ENCODE results near the gene GRIN2A. TPM values are rescaled to one million over a fixed set of nuclear protein-coding genes. Genes with fewer than 3 reads are reported as not detected.

GRIN2A gene
- total RNA-seq, 1 donor from 2014 or later = not detected

GRCh38 chr16:10103118-10103517 is 79.1 kb downstream of the GRIN2A start:
- Mint-ChIP-seq H3K27ac (ENCODE audit: unreplicated experiment) (no peak overlapping the region), H3K9me3 (ENCODE audit: low read depth) (peaks cover 24% of the 10 kb centered on the region), H3K4me3 (ENCODE audit: unreplicated experiment) (no peak overlapping the region), H3K27me3 (ENCODE audit: low read depth) (no peaks in the 10 kb centered on the region), H3K4me1 (ENCODE audit: low read depth) (no peaks in the 10 kb centered on the region), H3K36me3 (ENCODE audit: low read depth) (no peaks in the 10 kb centered on the region)
- no peak for DNase-seq (ENCODE audit: low spot score)
- TF ChIP-seq, protein P1, sequence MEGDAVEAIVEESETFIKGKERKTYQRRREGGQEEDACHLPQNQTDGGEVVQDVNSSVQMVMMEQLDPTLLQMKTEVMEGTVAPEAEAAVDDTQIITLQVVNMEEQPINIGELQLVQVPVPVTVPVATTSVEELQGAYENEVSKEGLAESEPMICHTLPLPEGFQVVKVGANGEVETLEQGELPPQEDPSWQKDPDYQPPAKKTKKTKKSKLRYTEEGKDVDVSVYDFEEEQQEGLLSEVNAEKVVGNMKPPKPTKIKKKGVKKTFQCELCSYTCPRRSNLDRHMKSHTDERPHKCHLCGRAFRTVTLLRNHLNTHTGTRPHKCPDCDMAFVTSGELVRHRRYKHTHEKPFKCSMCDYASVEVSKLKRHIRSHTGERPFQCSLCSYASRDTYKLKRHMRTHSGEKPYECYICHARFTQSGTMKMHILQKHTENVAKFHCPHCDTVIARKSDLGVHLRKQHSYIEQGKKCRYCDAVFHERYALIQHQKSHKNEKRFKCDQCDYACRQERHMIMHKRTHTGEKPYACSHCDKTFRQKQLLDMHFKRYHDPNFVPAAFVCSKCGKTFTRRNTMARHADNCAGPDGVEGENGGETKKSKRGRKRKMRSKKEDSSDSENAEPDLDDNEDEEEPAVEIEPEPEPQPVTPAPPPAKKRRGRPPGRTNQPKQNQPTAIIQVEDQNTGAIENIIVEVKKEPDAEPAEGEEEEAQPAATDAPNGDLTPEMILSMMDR (IDR thresholded peaks at IDR 0.05) = no peak

- no peak for DNase-seq (ENCODE audit: low spot score)
- Mint-ChIP-seq H3K27ac (ENCODE audit: unreplicated experiment) (no peak overlapping the region), H3K4me3 (ENCODE audit: unreplicated experiment) (no peak overlapping the region), H3K36me3 (ENCODE audit: low read depth) (no peaks in the 10 kb centered on the region), H3K4me1 (ENCODE audit: low read depth) (no peaks in the 10 kb centered on the region), H3K27me3 (ENCODE audit: low read depth) (no peaks in the 10 kb centered on the region), H3K9me3 (ENCODE audit: low read depth) (peaks cover 28% of the 10 kb centered on the region)
- TF ChIP-seq, protein P1 (IDR thresholded peaks at IDR 0.05) = no peak
Observed at GRCh38 chr16:10100829-10101228, 81.4 kb downstream of the GRIN2A start.

DNA sequence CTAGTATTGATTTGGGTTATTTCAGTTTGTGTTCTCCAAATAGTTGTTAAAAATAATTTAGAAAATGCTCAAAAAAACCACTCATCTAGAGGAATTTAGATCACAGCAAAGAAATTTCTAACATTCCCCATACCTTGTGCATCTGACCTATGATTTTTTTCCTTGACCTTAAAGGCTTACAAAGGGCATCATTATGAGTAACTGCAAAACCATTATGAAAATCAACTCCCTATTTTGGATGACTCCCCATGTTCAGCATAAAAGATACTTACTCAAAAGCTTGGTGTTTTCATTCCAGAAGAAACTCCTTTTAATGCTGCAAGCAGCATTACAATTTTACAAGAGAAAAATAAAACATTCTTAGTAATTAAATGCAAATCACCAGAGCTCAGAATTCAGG is 83.2 kb downstream of the GRIN2A start:
- no peak overlapping the region for H3K27ac Mint-ChIP-seq (ENCODE audit: unreplicated experiment)
- H3K36me3 Mint-ChIP-seq (ENCODE audit: low read depth) = no peaks in the 10 kb centered on the region
- TF ChIP-seq, protein P1 (IDR thresholded peaks at IDR 0.05) = no peak
- H3K4me1 Mint-ChIP-seq (ENCODE audit: low read depth) = no peaks in the 10 kb centered on the region
- H3K4me3 Mint-ChIP-seq (ENCODE audit: unreplicated experiment) = no peak overlapping the region
- H3K27me3 Mint-ChIP-seq (ENCODE audit: low read depth) = no peaks in the 10 kb centered on the region
- no peak for DNase-seq (ENCODE audit: low spot score)
- peaks cover 34% of the 10 kb centered on the region for H3K9me3 Mint-ChIP-seq (ENCODE audit: low read depth)

DNA sequence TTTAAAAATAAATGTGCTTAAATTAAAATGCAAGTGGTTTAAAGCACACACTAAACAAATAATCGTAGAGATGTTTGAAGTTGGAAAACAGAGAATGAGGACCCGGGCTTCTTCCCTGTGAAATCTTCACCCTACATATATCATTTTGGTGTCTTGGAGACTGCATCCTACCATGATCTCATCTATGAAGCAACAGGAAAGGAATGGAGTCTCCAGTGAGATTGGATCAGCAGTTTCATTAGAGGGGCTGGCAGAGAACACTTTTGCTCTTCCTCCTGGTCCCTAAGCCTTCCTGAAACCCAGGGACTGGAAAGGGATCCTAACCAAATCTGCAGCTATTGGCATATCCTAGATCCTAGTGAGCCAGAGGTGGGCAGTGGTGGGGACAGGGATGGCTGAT is 85.0 kb downstream of the GRIN2A start:
- H3K36me3 Mint-ChIP-seq (ENCODE audit: low read depth) = no peaks in the 10 kb centered on the region
- TF ChIP-seq, protein P1 (IDR thresholded peaks at IDR 0.05) = no peak
- no peaks in the 10 kb centered on the region for H3K27me3 Mint-ChIP-seq (ENCODE audit: low read depth)
- H3K4me3 Mint-ChIP-seq (ENCODE audit: unreplicated experiment) = no peak overlapping the region
- no peak overlapping the region for H3K27ac Mint-ChIP-seq (ENCODE audit: unreplicated experiment)
- DNase-seq (ENCODE audit: low spot score) = no peak
- peaks cover 34% of the 10 kb centered on the region for H3K9me3 Mint-ChIP-seq (ENCODE audit: low read depth)
- no peaks in the 10 kb centered on the region for H3K4me1 Mint-ChIP-seq (ENCODE audit: low read depth)

DNA sequence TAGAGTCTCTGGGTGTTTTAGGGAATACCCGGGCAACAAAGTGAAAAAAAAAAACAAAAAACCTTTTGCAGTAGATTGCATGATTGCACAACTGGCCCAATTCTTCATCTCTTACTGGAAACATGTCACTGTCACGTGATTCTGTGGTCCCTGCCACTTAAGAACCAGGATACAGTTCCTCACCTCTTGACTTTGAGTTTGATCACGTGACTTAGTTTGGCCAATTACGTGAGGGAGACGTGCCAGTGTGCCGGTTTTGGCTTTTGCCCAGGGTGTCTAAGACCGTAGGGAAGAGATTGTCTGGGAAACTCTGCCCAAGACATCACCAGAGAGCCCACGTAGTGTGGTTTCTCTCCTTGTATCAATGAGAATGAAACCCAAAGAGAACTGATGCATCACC is 88.7 kb downstream of the GRIN2A start:
- H3K27ac Mint-ChIP-seq (ENCODE audit: unreplicated experiment) = no peak overlapping the region
- H3K4me1 Mint-ChIP-seq (ENCODE audit: low read depth) = no peaks in the 10 kb centered on the region
- H3K36me3 Mint-ChIP-seq (ENCODE audit: low read depth) = no peaks in the 10 kb centered on the region
- no peak for DNase-seq (ENCODE audit: low spot score)
- peaks cover 31% of the 10 kb centered on the region for H3K9me3 Mint-ChIP-seq (ENCODE audit: low read depth)
- TF ChIP-seq, protein P1 (IDR thresholded peaks at IDR 0.05) = no peak
- no peaks in the 10 kb centered on the region for H3K27me3 Mint-ChIP-seq (ENCODE audit: low read depth)
- H3K4me3 Mint-ChIP-seq (ENCODE audit: unreplicated experiment) = no peak overlapping the region

All from chondrocyte (in vitro differentiated cells).